HepG2 (cell line): ENCODE measurements around the gene MVB12A.

Experiments used
- ARNT2 ChIP-seq: sonication (generic); formaldehyde crosslinking; IDR thresholded peaks from 2 replicates; pipeline ENCODE4 v1.8.0; 2022; ENCODE audit warnings: mild to moderate bottlenecking, low read depth, missing genetic modification reagents, moderate library complexity
- ATRX ChIP-seq: sonication (generic); formaldehyde crosslinking; IDR thresholded peaks from 2 replicates; pipeline ENCODE4 v1.4.0; 2020; ENCODE audit warnings: missing genetic modification reagents, borderline replicate concordance
- CREB1 ChIP-seq, 2 experiments: fragments of 450-650 bp in 1 of 2; IDR thresholded peaks; 2 replicates each; pipeline ENCODE4 v1.6.1; 2016 to 2017; ENCODE audit warnings: control low read depth in 1 of 2, mild to moderate bottlenecking in 1 of 2, missing compliant biosample characterization in 1 of 2, missing genetic modification characterization in 1 of 2
- CTCF ChIP-seq: sonication (generic); formaldehyde crosslinking; IDR thresholded peaks from 2 replicates; pipeline ENCODE4 v1.5.0; 2020; ENCODE audit warnings: mild to moderate bottlenecking, missing genetic modification reagents, moderate library complexity
- DPF2 ChIP-seq: sonication (generic); formaldehyde crosslinking; IDR thresholded peaks from 2 replicates; pipeline ENCODE4 v1.4.0; 2020; ENCODE audit warnings: mild to moderate bottlenecking, low read depth, missing genetic modification reagents, borderline replicate concordance
- GTF2F1 ChIP-seq: fragments of 150-350 bp; IDR thresholded peaks from 2 replicates; pipeline ENCODE4 v1.6.1; 2014; ENCODE audit warnings: low read length
- HNRNPLL ChIP-seq: fragments of 200-400 bp; formaldehyde crosslinking; IDR thresholded peaks from 2 replicates; pipeline ENCODE4 v1.6.1; 2017; ENCODE audit warnings: mild to moderate bottlenecking, low read depth, low read length; ENCODE audit not compliant: poor library complexity, severe bottlenecking
- NFE2L1 ChIP-seq: sonication (generic); formaldehyde crosslinking; IDR thresholded peaks from 2 replicates; pipeline ENCODE4 v1.4.0; 2020; ENCODE audit warnings: missing genetic modification reagents, mild to moderate bottlenecking, borderline replicate concordance
- SP1 ChIP-seq, 2 experiments: fragments of 450-650 bp in 1 of 2; sonication (generic) in 1 of 2; formaldehyde crosslinking in 1 of 2; IDR thresholded peaks; 2 replicates each; pipeline versions ENCODE4 v1.4.0 to v1.6.1; 2016 to 2020; ENCODE audit warnings: missing genetic modification reagents in 1 of 2
- SRF ChIP-seq: IDR thresholded peaks from 2 replicates; pipeline ENCODE4 v1.6.1; 2011; ENCODE audit warnings: mild to moderate bottlenecking, low read depth, low read length, moderate library complexity
- SRSF1 ChIP-seq: fragments of 200-400 bp; formaldehyde crosslinking; optimal IDR thresholded peaks from 2 replicates; pipeline ENCODE3; 2017; ENCODE audit warnings: mild to moderate bottlenecking, low read depth, low read length, moderate library complexity
- ZNF138 ChIP-seq: sonication (generic); formaldehyde crosslinking; IDR thresholded peaks from 2 replicates; pipeline ENCODE4 v1.5.0; 2020; ENCODE audit warnings: mild to moderate bottlenecking, low read depth, missing genetic modification reagents
- ZNF205 ChIP-seq: IDR thresholded peaks from 2 replicates; pipeline ENCODE4 v1.6.1; 2018; ENCODE audit warnings: missing biosample characterization, missing genetic modification reagents
- ZNF501 ChIP-seq: sonication (generic); formaldehyde crosslinking; IDR thresholded peaks from 2 replicates; pipeline ENCODE4 v1.5.1; 2020; ENCODE audit warnings: mild to moderate bottlenecking, moderate library complexity, missing genetic modification reagents

- TF ChIP-seq ARNT2 (CRISPR knock-in tag) (no peak), CREB1 (IDR thresholded peaks at IDR 0.05) (no peak), CREB1 (CRISPR knock-in tag; IDR thresholded peaks at IDR 0.05) (no peak), SRSF1 (no peak), GTF2F1 (no peak), CTCF (no peak), HNRNPLL (no peak), SP1 (IDR thresholded peaks at IDR 0.05) (no peak), SP1 (CRISPR knock-in tag; IDR thresholded peaks at IDR 0.05) (no peak), ZNF501 (CRISPR knock-in tag) (no peak), ZNF138 (CRISPR knock-in tag) (no peak), NFE2L1 (CRISPR knock-in tag) (no peak), DPF2 (CRISPR knock-in tag) (no peak), SRF (no peak), ZNF205 (CRISPR knock-in tag) (no peak), ATRX (CRISPR knock-in tag) (no peak)
Measured at GRCh38 chr19:17454576-17455071, 34.8 kb downstream of the MVB12A start.
